Measurements from ENCODE around the gene FBRSL1. TPM values are rescaled to one million over a fixed set of nuclear protein-coding genes. Genes with fewer than 3 reads are reported as not detected.

The FBRSL1 gene
- total RNA-seq, 2 experiments from 2014 or later: 35.7 to 55.1 TPM

GRCh38 chr12:132447731-132448462 is 42.1 kb upstream of the FBRSL1 start:
- peaks cover 3% of the 10 kb centered on the region for H3K36me3 Mint-ChIP-seq (ENCODE audit: low read depth)
- ChIA-PET CTCF (interaction anchor here (1.0 to 1.3 kb wide), 3 partner anchors 20 to 76 kb away, joined by 3 to 4 read pairs (median 3); no protein-coding TSS in a partner anchor), POLR2A (interaction anchor here (0.7 kb wide), 1 partner anchor 76 kb away, joined by 3 read pairs; no protein-coding TSS in a partner anchor)
- ATAC-seq (no peak), DNase-seq (peak; percentile 23)
- H3K27me3 Mint-ChIP-seq: no peaks in the 10 kb centered on the region
- H3K4me1 Mint-ChIP-seq: peaks cover 45% of the 10 kb centered on the region
- H3K27ac Mint-ChIP-seq: no peak overlapping the region
- no peak overlapping the region for H3K4me3 Mint-ChIP-seq
- intact Hi-C loops (cut with DNase I, micrococcal nuclease): loop anchor here in 1 of 2 experiments (5.0 kb wide), 1 partner anchor 239 kb away; the partner anchor contains the start of genes POLE and PXMP2
- no peaks in the 10 kb centered on the region for H3K9me3 Mint-ChIP-seq (ENCODE audit: low read depth)

GRCh38 chr12:132448463-132448820 is 41.5 kb upstream of the FBRSL1 start:
- ATAC-seq (no peak), DNase-seq (no peak)
- intact Hi-C loops (cut with DNase I, micrococcal nuclease): loop anchor here in 1 of 2 experiments (5.0 kb wide), 1 partner anchor 239 kb away; the partner anchor contains the start of genes POLE and PXMP2
- POLR2A ChIA-PET: interaction anchor here (0.7 kb wide), 1 partner anchor 75 kb away, joined by 3 read pairs; no protein-coding TSS in a partner anchor
- no peaks in the 10 kb centered on the region for H3K27me3 Mint-ChIP-seq
- peaks cover 41% of the 10 kb centered on the region for H3K4me1 Mint-ChIP-seq
- H3K36me3 Mint-ChIP-seq (ENCODE audit: low read depth): peaks cover 3% of the 10 kb centered on the region
- H3K27ac Mint-ChIP-seq: no peak overlapping the region
- H3K4me3 Mint-ChIP-seq: no peak overlapping the region
- CTCF ChIA-PET: interaction anchor here (1.0 to 1.3 kb wide), 3 partner anchors 21 to 75 kb away, joined by 3 to 4 read pairs (median 3); no protein-coding TSS in a partner anchor
- H3K9me3 Mint-ChIP-seq (ENCODE audit: low read depth): no peaks in the 10 kb centered on the region

GRCh38 chr12:132449565-132450417 is 40.2 kb upstream of the FBRSL1 start:
- H3K27me3 Mint-ChIP-seq: no peaks in the 10 kb centered on the region
- H3K27ac Mint-ChIP-seq: peak overlapping the region; percentile 7
- DNase-seq: peak; percentile 44

GRCh38 chr12:132450418-132451171 is 39.4 kb upstream of the FBRSL1 start:
- intact Hi-C loops (cut with DNase I, micrococcal nuclease): no loop called here
- no peaks in the 10 kb centered on the region for H3K27me3 Mint-ChIP-seq

More at GRCh38 chr12:132449565-132450417, 40.2 kb upstream of the FBRSL1 start:
- no peaks in the 10 kb centered on the region for H3K9me3 Mint-ChIP-seq (ENCODE audit: low read depth)
- ATAC-seq: no peak
- CTCF ChIA-PET: interaction anchor here (0.7 to 1.4 kb wide), 3 partner anchors 9 to 35 kb away, joined by 3 to 7 read pairs (median 3); no protein-coding TSS in a partner anchor
- intact Hi-C loops (cut with DNase I, micrococcal nuclease): loop anchor here in 1 of 2 experiments (5.0 kb wide), 1 partner anchor 238 kb away; the partner anchor contains the start of genes POLE and PXMP2
- peaks cover 2% of the 10 kb centered on the region for H3K36me3 Mint-ChIP-seq (ENCODE audit: low read depth)
- peaks cover 28% of the 10 kb centered on the region for H3K4me1 Mint-ChIP-seq
- POLR2A ChIA-PET: no interaction called here
- no peak overlapping the region for H3K4me3 Mint-ChIP-seq

GRCh38 chr12:132451172-132451835 is 38.6 kb upstream of the FBRSL1 start:
- ATAC-seq (peak; percentile 31), DNase-seq (no peak)
- POLR2A ChIA-PET: no interaction called here
- CTCF ChIA-PET: interaction anchor here (1.4 kb wide), 2 partner anchors 12 to 36 kb away, joined by 3 to 7 read pairs; no protein-coding TSS in a partner anchor
- intact Hi-C loops (cut with DNase I, micrococcal nuclease): no loop called here
- Mint-ChIP-seq H3K27me3 (no peaks in the 10 kb centered on the region), H3K4me1 (peaks cover 17% of the 10 kb centered on the region), H3K36me3 (ENCODE audit: low read depth) (no peaks in the 10 kb centered on the region), H3K4me3 (no peak overlapping the region), H3K27ac (no peak overlapping the region), H3K9me3 (ENCODE audit: low read depth) (no peaks in the 10 kb centered on the region)

More at GRCh38 chr12:132450418-132451171, 39.4 kb upstream of the FBRSL1 start:
- no peak overlapping the region for H3K27ac Mint-ChIP-seq
- H3K9me3 Mint-ChIP-seq (ENCODE audit: low read depth): no peaks in the 10 kb centered on the region
- peaks cover 24% of the 10 kb centered on the region for H3K4me1 Mint-ChIP-seq
- no peak for ATAC-seq
- POLR2A ChIA-PET: no interaction called here
- no peaks in the 10 kb centered on the region for H3K36me3 Mint-ChIP-seq (ENCODE audit: low read depth)
- CTCF ChIA-PET: interaction anchor here (0.7 to 1.4 kb wide), 3 partner anchors 8 to 36 kb away, joined by 3 to 7 read pairs (median 3); no protein-coding TSS in a partner anchor
- DNase-seq: no peak
- no peak overlapping the region for H3K4me3 Mint-ChIP-seq

- intact Hi-C loops (cut with DNase I, micrococcal nuclease): no loop called here
- Mint-ChIP-seq H3K27me3 (no peaks in the 10 kb centered on the region), H3K4me1 (peaks cover 14% of the 10 kb centered on the region), H3K4me3 (no peak overlapping the region), H3K27ac (no peak overlapping the region), H3K36me3 (ENCODE audit: low read depth) (no peaks in the 10 kb centered on the region), H3K9me3 (ENCODE audit: low read depth) (no peaks in the 10 kb centered on the region)
- CTCF ChIA-PET: no interaction called here
- ATAC-seq (no peak), DNase-seq (no peak)
- POLR2A ChIA-PET: no interaction called here
Observed at GRCh38 chr12:132451836-132452195, 38.1 kb upstream of the FBRSL1 start.

- H3K4me1 Mint-ChIP-seq: peaks cover 12% of the 10 kb centered on the region
- H3K4me3 Mint-ChIP-seq: no peak overlapping the region
- ChIA-PET CTCF (no interaction called here), POLR2A (no interaction called here)
- no peaks in the 10 kb centered on the region for H3K9me3 Mint-ChIP-seq (ENCODE audit: low read depth)
- no peak overlapping the region for H3K27ac Mint-ChIP-seq
- no peak for ATAC-seq
- no peak for DNase-seq
- no peaks in the 10 kb centered on the region for H3K36me3 Mint-ChIP-seq (ENCODE audit: low read depth)
- intact Hi-C loops (cut with DNase I, micrococcal nuclease): no loop called here
- H3K27me3 Mint-ChIP-seq: no peaks in the 10 kb centered on the region
Observed at GRCh38 chr12:132452596-132453350, 37.2 kb upstream of the FBRSL1 start.

GRCh38 chr12:132453361-132454192 is 36.4 kb upstream of the FBRSL1 start:
- intact Hi-C loops (cut with DNase I, micrococcal nuclease): no loop called here
- Mint-ChIP-seq H3K9me3 (ENCODE audit: low read depth) (no peaks in the 10 kb centered on the region), H3K27ac (no peak overlapping the region), H3K36me3 (ENCODE audit: low read depth) (no peaks in the 10 kb centered on the region), H3K27me3 (no peaks in the 10 kb centered on the region), H3K4me3 (no peak overlapping the region), H3K4me1 (peaks cover 8% of the 10 kb centered on the region)
- POLR2A ChIA-PET: no interaction called here
- DNase-seq: no peak
- ATAC-seq: no peak
- CTCF ChIA-PET: no interaction called here

GRCh38 chr12:132454193-132454932 is 35.6 kb upstream of the FBRSL1 start:
- DNase-seq (no peak), ATAC-seq (no peak)
- Mint-ChIP-seq H3K9me3 (ENCODE audit: low read depth) (no peaks in the 10 kb centered on the region), H3K36me3 (ENCODE audit: low read depth) (no peaks in the 10 kb centered on the region), H3K4me3 (no peak overlapping the region), H3K4me1 (peaks cover 7% of the 10 kb centered on the region), H3K27me3 (no peaks in the 10 kb centered on the region), H3K27ac (no peak overlapping the region)
- ChIA-PET CTCF (no interaction called here), POLR2A (no interaction called here)
- intact Hi-C loops (cut with DNase I, micrococcal nuclease): no loop called here
